ENCODE results near the gene PCDHGA3. TPM values are rescaled to one million over a fixed set of nuclear protein-coding genes. Genes with fewer than 3 reads are reported as not detected.

PCDHGA3 gene
- total RNA-seq, 4 donors from 2014 or later, result 1.0 to 3.5 (median 2.9) TPM

DNA sequence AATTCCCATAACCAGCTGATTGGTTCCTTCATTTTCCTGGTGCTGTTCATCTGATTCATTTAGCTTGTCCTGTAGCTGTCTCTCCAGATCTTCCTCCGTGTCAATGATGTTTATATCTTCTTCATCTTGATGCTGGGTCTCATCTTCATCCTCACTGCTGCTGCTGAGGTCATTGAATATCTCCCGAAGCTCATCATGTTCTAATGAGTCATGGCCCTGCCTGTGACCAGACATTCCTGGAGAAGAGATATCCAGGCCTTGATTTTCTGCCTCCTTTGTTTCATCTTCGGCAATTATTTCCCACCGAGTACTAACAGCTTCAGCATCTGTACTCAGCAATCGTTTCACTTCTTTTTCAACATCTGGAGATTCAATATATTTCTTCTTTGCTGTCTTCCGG lies 24.4 kb upstream of the PCDHGA3 start:
- TF ChIP-seq POLR2A (IDR thresholded peaks at IDR 0.05), result no peak
- TF ChIP-seq, protein P1, sequence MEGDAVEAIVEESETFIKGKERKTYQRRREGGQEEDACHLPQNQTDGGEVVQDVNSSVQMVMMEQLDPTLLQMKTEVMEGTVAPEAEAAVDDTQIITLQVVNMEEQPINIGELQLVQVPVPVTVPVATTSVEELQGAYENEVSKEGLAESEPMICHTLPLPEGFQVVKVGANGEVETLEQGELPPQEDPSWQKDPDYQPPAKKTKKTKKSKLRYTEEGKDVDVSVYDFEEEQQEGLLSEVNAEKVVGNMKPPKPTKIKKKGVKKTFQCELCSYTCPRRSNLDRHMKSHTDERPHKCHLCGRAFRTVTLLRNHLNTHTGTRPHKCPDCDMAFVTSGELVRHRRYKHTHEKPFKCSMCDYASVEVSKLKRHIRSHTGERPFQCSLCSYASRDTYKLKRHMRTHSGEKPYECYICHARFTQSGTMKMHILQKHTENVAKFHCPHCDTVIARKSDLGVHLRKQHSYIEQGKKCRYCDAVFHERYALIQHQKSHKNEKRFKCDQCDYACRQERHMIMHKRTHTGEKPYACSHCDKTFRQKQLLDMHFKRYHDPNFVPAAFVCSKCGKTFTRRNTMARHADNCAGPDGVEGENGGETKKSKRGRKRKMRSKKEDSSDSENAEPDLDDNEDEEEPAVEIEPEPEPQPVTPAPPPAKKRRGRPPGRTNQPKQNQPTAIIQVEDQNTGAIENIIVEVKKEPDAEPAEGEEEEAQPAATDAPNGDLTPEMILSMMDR (IDR thresholded peaks at IDR 0.05), result no peak
- no peak overlapping the region for H3K4me3 ChIP-seq (ENCODE audit: low read depth, poor library complexity, severe bottlenecking)
- no peak for DNase-seq (ENCODE audit: low spot score in 2 of 2)
- intact Hi-C loops (cut with DNase I; ENCODE audit: low total_unique reads), result no loop called here
- WGBS, 2 donors, result 95 to 98% methylated on average over 6 of the region's 6 CpGs

DNA sequence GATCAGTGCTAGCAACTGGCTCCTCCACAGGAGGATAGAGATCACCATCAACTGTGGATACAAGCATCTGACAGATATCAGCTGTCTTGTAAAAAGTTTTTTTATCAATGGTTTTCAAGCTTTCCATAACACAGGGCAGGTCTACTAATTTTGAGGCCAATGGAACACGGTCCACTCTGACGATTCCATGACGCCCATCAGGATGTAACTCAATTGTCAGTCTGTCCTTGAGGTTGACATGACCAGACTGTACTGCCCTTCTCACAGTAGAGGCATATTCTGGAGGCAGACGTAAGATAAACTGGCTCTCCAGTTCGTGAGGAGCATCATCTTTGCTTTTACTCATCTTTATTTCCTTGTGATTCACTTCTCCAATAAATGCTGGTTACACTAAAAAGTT lies 23.9 kb upstream of the PCDHGA3 start:
- intact Hi-C loops (cut with DNase I; ENCODE audit: low total_unique reads), result no loop called here
- WGBS, 2 donors, result 72 to 76% methylated on average over 5 of the region's 5 CpGs
- DNase-seq (ENCODE audit: low spot score in 2 of 2), result no peak
- TF ChIP-seq, protein P1 (IDR thresholded peaks at IDR 0.05), result no peak
- TF ChIP-seq POLR2A (IDR thresholded peaks at IDR 0.05), result no peak
- peak overlapping the region; percentile 82 for H3K4me3 ChIP-seq (ENCODE audit: low read depth, poor library complexity, severe bottlenecking)

DNA sequence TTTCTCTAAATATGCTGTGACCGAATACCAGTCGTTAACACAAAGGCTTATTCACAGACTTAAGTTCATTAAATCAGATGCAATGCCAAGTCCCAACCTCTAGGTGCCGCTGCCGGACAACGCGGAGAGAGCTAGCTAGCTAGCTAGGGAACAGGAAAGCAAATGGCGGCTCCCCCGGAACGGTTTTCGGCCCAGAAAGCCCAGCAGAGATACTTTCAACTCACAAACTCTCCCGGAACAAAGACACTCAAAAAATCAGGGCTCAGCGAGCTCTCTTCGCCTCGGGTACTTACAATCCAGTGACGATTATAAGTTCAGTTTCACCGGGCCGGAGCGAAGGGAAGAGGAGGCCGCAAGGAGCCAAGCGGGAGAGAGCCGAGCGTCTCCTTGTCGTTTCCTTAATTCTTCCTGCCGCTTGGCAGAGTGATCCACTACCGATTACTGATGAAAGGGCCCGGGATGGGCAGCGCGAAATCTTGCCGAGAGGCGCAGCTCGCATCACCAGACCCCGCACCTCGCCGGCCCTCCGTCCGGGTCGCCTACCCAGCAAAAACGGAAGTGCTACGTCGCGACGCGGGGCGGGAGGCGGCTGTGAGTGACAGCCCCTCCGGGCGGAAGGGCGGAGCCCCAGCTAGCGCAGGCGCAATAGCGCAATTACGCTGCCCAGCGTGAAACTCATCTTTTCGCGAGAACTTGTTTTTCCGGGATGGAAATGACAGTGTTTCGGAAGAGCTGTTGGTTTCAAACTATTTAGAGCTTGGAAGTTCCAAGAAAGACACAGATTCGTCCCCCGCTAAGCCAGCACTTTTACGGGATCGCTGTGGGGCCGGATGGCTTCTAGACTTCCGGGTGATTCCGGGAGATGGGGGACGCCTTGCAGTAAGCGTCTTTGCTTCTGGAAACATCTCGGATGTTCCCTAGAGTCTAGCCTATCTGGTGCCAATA lies 23.1 kb upstream of the PCDHGA3 start, which contains the start of gene TAF7:
Gene TAF7 (minus strand): TSS at position 560 of the 945 bp plus-strand sequence. CDS start 740 bp downstream, outside the sequence.
- TF ChIP-seq, protein P1 (IDR thresholded peaks at IDR 0.05), result peak in 1 of 3 donors; percentile 60
- TF ChIP-seq POLR2A (IDR thresholded peaks at IDR 0.05), result peak in 1 of 2 donors; percentile 94
- peak; percentile 86 to 97 for DNase-seq (ENCODE audit: low spot score in 2 of 2)
- peak within 1 kb of the TSS; percentile 82 for H3K4me3 ChIP-seq (ENCODE audit: low read depth, poor library complexity, severe bottlenecking)
- intact Hi-C loops (cut with DNase I; ENCODE audit: low total_unique reads), result no loop called here
- 1 to 2% methylated on average over 67 of the region's 67 CpGs for WGBS, 2 donors

DNA sequence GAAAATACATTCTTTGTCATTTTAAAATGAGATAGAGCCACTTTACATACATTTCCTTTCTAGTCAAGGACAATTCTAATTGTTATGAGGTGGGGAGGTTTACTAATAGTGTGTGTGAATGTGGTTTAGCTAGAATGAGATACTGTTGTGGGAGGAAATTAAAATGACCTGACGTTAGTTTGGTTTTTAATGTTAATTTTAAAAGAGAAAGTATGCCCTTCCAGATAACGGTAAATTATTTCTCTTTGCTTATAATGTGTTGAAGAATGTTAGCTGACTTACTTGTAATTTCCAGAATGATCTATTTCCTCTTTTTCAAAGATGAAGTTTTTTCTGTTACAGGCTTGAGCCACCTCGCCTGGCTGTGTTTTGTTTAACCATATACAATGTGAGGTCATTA lies 21.4 kb upstream of the PCDHGA3 start:
- 86 to 95% methylated on average over 3 of the region's 3 CpGs for WGBS, 2 donors
- DNase-seq (ENCODE audit: low spot score in 2 of 2), result no peak
- no peak overlapping the region for H3K4me3 ChIP-seq (ENCODE audit: low read depth, poor library complexity, severe bottlenecking)
- intact Hi-C loops (cut with DNase I; ENCODE audit: low total_unique reads), result no loop called here
- TF ChIP-seq, protein P1 (IDR thresholded peaks at IDR 0.05), result no peak
- no peak for TF ChIP-seq POLR2A (IDR thresholded peaks at IDR 0.05)

DNA sequence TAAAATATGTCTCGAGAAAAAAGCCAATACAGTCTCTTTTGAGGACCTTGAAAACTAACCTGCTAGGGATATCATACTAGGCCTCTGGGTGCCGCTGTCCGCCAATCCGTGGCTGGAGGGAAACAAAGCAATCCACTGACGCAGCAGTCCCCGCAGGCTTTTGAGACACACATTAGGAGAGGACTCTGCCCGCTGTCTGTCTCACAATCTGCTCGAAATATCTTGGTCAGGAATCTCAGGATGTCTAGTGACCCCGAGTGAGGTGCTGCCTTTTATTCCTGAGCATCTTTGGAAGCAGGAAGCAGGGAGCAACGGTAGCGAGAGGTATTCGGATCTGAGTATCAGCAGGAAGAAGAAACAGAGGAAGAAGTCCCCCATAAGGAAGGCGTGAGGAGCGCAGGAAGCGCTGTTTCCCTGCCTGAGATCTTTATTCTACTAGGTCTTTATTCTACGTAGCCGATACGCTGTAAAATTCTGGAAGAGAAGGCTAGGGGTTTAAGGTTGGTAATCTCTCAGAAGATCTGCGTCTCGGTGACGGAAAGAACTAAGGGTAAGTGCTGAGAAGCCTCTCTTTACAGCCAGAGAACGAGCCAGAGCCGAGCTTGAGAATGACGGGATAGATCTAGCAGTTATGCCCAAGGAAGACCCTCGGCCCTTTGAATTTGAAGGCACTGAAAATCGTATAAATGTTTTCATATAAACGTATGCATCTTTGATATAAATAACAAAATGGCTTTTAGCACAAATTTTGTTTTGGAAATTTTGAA lies 17.4 kb upstream of the PCDHGA3 start:
- 11 to 14% methylated on average over 27 of the region's 27 CpGs for WGBS, 2 donors
- TF ChIP-seq, protein P1 (IDR thresholded peaks at IDR 0.05), result no peak
- no peak for TF ChIP-seq POLR2A (IDR thresholded peaks at IDR 0.05)
- intact Hi-C loops (cut with DNase I; ENCODE audit: low total_unique reads), result no loop called here
- no peak overlapping the region for H3K4me3 ChIP-seq (ENCODE audit: low read depth, poor library complexity, severe bottlenecking)
- peak in 1 of 2 donors; percentile 30 for DNase-seq (ENCODE audit: low spot score in 2 of 2)
